ENCODE data around the gene KLRF2.

DNA sequence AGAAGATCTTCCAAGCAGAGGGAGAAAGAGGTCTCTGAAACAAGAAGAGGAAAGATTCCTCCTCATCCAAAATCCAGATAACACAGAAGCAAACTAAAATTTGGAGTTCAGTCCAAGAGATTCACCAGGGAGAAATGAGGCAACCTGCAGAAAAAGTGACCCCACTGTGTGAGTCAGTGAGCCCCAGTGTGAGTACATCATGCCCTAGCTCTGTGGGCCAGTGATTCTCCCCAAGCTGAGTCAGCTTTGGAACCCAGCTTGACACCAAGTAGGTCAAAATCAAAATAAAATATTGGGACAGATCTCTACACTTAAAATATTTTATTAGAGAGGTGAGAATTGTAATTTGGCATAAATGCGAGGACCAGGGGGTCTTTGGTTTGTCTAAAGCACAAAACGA, 29.4 kb upstream of the KLRF2 start:
- no peak for TF ChIP-seq POLR2A (IDR thresholded peaks at IDR 0.05)
- TF ChIP-seq, protein P1, sequence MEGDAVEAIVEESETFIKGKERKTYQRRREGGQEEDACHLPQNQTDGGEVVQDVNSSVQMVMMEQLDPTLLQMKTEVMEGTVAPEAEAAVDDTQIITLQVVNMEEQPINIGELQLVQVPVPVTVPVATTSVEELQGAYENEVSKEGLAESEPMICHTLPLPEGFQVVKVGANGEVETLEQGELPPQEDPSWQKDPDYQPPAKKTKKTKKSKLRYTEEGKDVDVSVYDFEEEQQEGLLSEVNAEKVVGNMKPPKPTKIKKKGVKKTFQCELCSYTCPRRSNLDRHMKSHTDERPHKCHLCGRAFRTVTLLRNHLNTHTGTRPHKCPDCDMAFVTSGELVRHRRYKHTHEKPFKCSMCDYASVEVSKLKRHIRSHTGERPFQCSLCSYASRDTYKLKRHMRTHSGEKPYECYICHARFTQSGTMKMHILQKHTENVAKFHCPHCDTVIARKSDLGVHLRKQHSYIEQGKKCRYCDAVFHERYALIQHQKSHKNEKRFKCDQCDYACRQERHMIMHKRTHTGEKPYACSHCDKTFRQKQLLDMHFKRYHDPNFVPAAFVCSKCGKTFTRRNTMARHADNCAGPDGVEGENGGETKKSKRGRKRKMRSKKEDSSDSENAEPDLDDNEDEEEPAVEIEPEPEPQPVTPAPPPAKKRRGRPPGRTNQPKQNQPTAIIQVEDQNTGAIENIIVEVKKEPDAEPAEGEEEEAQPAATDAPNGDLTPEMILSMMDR (IDR thresholded peaks at IDR 0.05): no peak
